ENCODE results near the gene ATP11A. TPM values are rescaled to one million over a fixed set of nuclear protein-coding genes. Genes with fewer than 3 reads are reported as not detected.

Gene ATP11A
- total and polyA plus RNA-seq, 2 donors (not counting 3 experiments of a cell fraction or from before 2014, with no cell fraction given): 16.5 to 88.1 TPM

DNA sequence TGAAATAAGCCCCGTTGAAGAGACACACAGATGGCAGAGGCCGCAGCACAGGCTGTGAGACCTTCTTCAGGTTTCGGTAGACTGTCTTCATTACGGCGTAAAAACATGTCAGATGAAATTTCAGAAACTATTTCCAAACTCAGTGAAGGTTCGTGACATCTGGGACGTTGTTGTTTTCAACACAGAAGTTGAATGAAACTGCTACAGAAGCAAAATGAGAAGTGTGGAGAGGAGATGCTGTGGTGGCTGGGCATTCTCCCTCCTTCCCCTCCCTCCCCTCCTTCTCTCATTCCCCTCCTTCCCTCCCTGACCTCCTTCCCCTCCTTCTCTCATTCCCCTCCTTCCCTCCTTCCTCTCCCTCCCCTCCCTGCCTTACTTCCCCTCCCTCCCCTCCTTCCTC, 113.6 kb downstream of the ATP11A start:
- no peak overlapping the region for H3K9ac ChIP-seq (replicated peaks; ENCODE audit: extremely low read depth, insufficient read depth, low read length)

More for the DNA sequence above, 113.6 kb downstream of the ATP11A start:
- intact Hi-C loops (cut with micrococcal nuclease) (no loop called here), dilution Hi-C loops (cut with MboI; ENCODE audit: extremely low pct_ligation_motif_present, low sequenced_read_pairs) (no loop called here)
- H3K79me2 ChIP-seq (ENCODE audit: control insufficient read depth, insufficient read depth, low read length): no peaks in the 10 kb centered on the region
- no peak overlapping the region for H3K4me2 ChIP-seq (ENCODE audit: insufficient read depth, low read length)
- no peak overlapping the region for H2AFZ ChIP-seq (ENCODE audit: low read depth, low read length)
- no TSS peak for BruUV-seq (replicated peaks)
- no peaks in the 10 kb centered on the region for H4K20me1 ChIP-seq (replicated peaks; ENCODE audit: control insufficient read depth, extremely low read depth, insufficient read depth, low read length)
- H3K27me3 ChIP-seq (ENCODE audit: control insufficient read depth in 2 of 2, insufficient read depth in 2 of 2, low read length in 2 of 2): no peaks in the 10 kb centered on the region
- no peak overlapping the region for H3K4me3 ChIP-seq (replicated peaks in 1 of 3; ENCODE audit: insufficient read depth in 1 of 3, low read depth in 1 of 3, low read length in 3 of 3)
- H3K9me1 ChIP-seq (replicated peaks; ENCODE audit: control insufficient read depth, extremely low read depth, insufficient read depth, low read length): no peaks in the 10 kb centered on the region
- ChIA-PET CTCF (no interaction called here), POLR2A (no interaction called here)
- TF ChIP-seq POLR2A (IDR thresholded peaks at IDR 0.05; ENCODE audit: low read depth, low read length): no peak
- TF ChIP-seq, protein P1, sequence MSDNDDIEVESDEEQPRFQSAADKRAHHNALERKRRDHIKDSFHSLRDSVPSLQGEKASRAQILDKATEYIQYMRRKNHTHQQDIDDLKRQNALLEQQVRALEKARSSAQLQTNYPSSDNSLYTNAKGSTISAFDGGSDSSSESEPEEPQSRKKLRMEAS (IDR thresholded peaks at IDR 0.05; ENCODE audit: insufficient read depth, insufficient read length): no peak
- no peak for TF ChIP-seq GATA2 (IDR thresholded peaks at IDR 0.05; ENCODE audit: insufficient read depth, insufficient read length, low read depth, low read length)
- no peak for TF ChIP-seq JUN (IDR thresholded peaks at IDR 0.05; ENCODE audit: borderline replicate concordance, insufficient read depth, insufficient read length, low read depth)
- TF ChIP-seq EZH2 (IDR thresholded peaks at IDR 0.05; ENCODE audit: borderline replicate concordance, low read depth, low read length, severe bottlenecking): no peak
- no peak for TF ChIP-seq MYC (IDR thresholded peaks at IDR 0.05; ENCODE audit: low read depth, low read length)
- TF ChIP-seq CTCF (IDR thresholded peaks at IDR 0.05; ENCODE audit: extremely low read depth in 1 of 2, insufficient read depth in 1 of 2, low read depth in 1 of 2, low read length in 2 of 2): no peak
- no peak for TF ChIP-seq FOS (IDR thresholded peaks at IDR 0.05; ENCODE audit: borderline replicate concordance, insufficient read depth, low read length)
- no peak for TF ChIP-seq POLR2AphosphoS5 (IDR thresholded peaks at IDR 0.05; ENCODE audit: insufficient read depth, low read depth, low read length)
- no peaks in the 10 kb centered on the region for H3K9me3 ChIP-seq (replicated peaks; ENCODE audit: control insufficient read depth, insufficient read depth, low read length)
- DNase-seq (ENCODE audit: low read depth, low spot score): no peak
- peaks cover 0 to 7% of the 10 kb centered on the region in 2 experiments for H3K36me3 ChIP-seq (ENCODE audit: control insufficient read depth in 2 of 2, extremely low read depth in 1 of 2, insufficient read depth in 2 of 2, low read length in 2 of 2)
- H3K27ac ChIP-seq (ENCODE audit: insufficient read depth, low read depth, low read length): no peak overlapping the region
- no peak for FAIRE-seq
- H3K4me1 ChIP-seq (ENCODE audit: control insufficient read depth, extremely low read depth, insufficient read depth, low read length): no peaks in the 10 kb centered on the region

All from endothelial cell of umbilical vein (primary cell).